Ecto neural progenitor cell (in vitro differentiated cells): ENCODE data around the gene ZSCAN5B.
"Not testable (repeated sequence)": the region's sequence is repeated elsewhere in the genome, so short reads cannot be mapped to it uniquely, and the experiment has no call there.

Experiments
- DNase-seq: peaks from one replicate; pipeline ENCODE4 v3.0.0-alpha.2; 2018; ENCODE audit warnings: low spot score

The ZSCAN5B gene, protein sequence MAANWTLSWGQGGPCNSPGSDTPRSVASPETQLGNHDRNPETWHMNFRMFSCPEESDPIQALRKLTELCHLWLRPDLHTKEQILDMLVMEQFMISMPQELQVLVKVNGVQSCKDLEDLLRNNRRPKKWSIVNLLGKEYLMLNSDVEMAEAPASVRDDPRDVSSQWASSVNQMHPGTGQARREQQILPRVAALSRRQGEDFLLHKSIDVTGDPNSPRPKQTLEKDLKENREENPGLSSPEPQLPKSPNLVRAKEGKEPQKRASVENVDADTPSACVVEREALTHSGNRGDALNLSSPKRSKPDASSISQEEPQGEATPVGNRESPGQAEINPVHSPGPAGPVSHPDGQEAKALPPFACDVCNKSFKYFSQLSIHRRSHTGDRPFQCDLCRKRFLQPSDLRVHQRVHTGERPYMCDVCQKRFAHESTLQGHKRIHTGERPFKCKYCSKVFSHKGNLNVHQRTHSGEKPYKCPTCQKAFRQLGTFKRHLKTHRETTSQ

DNA sequence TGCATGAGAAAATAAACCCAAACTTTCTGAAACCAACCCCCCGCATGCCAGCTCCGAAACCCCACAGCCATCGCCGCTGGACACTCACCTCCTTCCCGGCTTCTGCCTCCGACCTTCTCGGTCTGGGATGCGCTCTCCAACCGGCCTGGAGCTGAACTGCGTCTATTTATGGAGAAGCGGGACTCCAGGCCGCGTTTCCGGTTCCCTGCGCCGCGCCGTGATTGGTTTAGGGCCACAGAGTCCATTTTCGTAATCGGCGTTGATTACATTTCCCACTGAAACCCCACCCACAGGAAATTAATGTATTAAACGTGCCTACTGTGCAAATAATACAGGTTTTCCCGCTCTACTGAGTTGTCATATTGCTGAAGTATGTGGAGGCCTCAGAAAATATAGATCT, at the start of gene ZSCAN5B:
Gene ZSCAN5B (minus strand): TSS at position 138 of the 400 bp plus-strand sequence. CDS start 4,731 bp downstream, outside the sequence.
- DNase-seq: not testable (repeated sequence)

DNA sequence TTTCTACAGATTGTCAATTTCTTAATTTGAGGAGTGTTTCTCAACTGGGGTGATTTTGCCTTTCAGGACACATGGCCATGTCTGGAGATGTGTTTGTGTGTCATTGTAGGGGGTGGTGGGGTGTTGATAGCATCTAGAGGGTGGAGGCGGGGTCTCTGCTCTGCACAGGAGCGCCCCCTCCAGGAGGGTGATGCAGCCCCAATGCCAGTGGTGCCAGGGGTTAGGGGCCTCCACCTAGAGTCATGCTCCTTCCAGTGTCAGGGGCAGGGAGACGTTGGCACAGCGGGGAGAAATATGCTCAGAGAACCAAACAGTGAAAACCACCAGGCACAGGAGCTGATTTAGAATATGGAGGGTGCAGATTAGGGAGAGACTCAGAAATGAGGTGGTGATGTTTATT, 48.2 kb upstream of the ZSCAN5B start:
- DNase-seq: not testable (repeated sequence)

DNA sequence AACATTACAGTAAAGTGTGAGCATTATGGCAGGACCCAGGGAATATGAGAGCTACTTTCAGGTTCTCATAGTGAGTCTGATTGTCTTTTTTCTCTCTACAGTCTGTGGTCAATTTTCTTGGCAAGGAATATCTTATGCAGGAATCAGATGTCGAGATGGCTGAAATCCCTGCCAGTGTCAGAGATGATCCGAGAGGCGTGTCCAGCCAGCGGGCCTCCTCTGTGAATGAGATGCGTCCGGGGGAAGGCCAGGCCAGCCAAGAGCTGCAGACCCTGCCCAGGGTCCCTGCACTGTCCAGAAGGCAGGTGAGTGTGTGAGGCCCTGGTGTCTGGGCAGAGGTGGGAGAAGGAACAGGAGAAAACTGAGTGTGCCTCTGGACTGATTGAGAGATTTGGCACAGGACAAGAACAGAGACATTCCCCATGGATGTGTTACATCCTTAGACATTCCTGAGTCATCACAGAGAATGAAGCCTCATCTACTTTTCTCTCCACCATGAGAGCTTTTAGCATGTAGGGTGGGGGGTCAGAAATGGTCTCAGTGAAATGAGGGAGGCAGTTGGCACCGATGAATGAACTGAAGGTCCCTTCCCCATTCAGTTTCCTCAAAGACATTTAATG, 47.6 kb upstream of the ZSCAN5B start:
- DNase-seq: no peak

DNA sequence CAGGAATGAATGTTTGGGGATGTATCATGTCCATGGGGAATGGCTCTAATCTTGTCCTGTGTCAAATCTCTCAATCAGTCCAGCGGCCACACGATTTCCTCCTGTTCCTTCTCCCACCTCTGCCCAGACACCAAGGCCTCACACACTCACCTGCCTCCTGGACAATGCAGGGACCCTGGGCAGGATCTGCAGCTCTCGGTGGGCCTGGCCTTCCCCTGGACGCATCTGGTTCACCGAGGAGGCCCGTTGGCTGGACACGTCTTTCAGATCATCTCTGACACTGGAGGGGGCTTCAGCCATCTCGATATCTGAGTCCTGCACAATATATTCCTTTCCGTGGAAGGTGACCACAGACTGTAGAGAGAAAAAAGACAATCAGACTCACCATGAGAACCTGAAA, 25.9 kb upstream of the ZSCAN5B start:
- DNase-seq: no peak

DNA sequence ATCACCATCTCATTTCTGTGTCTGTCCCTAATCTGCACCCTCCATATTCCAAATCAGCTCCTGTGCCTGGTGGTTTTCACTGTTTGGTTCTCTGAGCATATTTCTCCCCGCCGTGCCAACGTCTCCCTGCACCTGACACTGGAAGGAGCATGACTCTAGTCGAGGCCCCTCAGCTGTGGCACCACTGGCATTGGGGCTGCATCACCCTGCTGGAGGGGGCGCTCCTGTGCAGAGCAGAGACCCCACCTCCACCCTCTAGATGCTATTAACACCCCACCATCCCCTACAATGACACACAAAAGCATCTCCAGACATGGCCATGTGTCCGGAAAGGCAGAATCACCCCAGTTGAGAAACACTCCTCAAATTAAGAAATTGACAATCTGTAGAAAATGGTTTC, 25.3 kb upstream of the ZSCAN5B start:
- no peak for DNase-seq

- DNase-seq: no peak
These were observed 24.3 kb upstream of the ZSCAN5B start for GRCh38 chr19:56221851-56222250.

DNA sequence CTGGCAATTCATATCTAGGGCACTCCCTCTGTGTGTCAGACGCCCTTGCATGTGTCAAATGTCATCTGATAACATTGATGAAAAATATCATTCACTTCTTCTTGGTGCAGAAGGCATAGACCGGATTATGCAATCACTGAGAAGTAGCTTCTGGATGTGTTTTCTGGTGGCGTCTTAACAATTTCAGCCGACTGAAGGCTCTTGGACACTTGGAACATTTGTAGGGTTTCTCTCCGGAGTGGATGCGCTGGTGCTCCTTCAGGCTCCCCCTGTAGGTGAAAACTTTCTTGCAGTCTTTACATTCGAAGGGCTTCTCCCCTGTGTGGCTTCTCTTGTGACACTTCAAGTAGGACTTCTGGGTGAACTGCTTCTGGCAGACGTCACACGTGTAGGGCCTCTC, 23.9 kb upstream of the ZSCAN5B start:
- DNase-seq: not testable (repeated sequence)

GRCh38 chr19:56218961-56219360, 21.4 kb upstream of the ZSCAN5B start:
- no peak for DNase-seq

- DNase-seq: peak; percentile 62
These were observed 19.7 kb upstream of the ZSCAN5B start for GRCh38 chr19:56217039-56217949.

DNA sequence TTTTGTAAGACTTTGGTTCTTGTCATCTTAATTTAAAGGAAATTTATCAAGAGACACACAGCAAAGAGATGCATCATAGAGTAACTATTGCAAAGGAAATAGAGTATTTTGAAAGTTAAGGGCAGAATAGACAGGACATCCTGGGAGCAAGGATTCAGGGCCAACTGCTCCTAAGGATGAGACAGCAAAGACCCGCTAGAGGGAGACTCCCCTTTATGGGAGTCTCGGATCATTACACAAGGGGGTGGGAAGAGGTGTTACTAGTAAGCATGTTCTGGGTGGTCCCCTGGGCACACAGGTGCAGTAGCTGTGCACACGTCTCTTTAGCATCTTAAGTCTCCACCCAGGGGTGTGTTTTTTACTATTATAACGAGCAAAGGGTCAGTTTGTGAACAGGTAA, 14.1 kb upstream of the ZSCAN5B start:
- no peak for DNase-seq

GRCh38 chr19:56210036-56210435, 12.5 kb upstream of the ZSCAN5B start:
- DNase-seq: not testable (repeated sequence)

DNA sequence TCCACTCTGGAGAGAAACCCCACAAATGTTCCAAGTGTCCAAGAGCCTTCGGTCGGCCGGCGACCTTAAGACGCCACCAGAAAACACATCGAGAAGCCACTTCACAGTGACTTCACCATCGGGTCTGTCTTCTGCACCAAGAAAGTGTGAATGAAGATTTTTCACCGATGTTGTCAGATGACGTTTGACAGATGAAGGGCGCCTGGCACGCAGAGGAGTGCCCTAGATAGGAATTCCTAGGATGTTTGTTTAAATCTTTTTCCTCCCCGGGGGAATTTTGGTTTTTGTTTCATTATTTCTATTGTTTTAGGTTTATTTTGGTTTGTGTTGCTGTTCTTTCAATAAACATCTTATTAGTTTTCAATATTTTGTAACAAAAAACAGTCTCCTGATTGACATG, 11.5 kb upstream of the ZSCAN5B start:
- DNase-seq: no peak

- DNase-seq: not testable (repeated sequence)
These were observed 10.0 kb upstream of the ZSCAN5B start for GRCh38 chr19:56207581-56207980.

GRCh38 chr19:56201973-56202372, 4.4 kb upstream of the ZSCAN5B start, which contains the start of gene ZSCAN5C:
ZSCAN5C (plus strand) TSS chr19:56202273; CDS start chr19:56205914, 3,641 bp downstream.
- DNase-seq: no peak

GRCh38 chr19:56199687-56200086, 2.1 kb upstream of the ZSCAN5B start:
- no peak for DNase-seq

GRCh38 chr19:56193981-56194640, 3.5 kb downstream of the ZSCAN5B start:
- DNase-seq: no peak

DNA sequence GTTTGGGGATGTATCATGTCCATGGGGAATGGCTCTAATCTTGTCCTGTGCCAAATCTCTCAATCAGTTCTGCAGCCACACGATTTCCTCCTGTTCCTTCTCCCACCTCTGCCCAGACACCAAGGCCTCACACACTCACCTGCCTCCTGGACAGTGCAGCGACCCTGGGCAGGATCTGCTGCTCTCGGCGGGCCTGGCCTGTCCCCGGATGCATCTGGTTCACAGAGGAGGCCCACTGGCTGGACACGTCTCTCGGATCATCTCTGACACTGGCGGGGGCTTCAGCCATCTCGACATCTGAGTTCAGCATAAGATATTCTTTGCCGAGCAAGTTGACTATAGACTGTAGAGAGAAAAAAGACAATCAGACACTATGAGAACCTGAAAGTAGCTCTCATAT, 5.9 kb downstream of the ZSCAN5B start:
- DNase-seq: no peak

GRCh38 chr19:56191115-56191514, 6.5 kb downstream of the ZSCAN5B start:
- DNase-seq: no peak

GRCh38 chr19:56189785-56190184, 7.8 kb downstream of the ZSCAN5B start:
- DNase-seq: no peak

DNA sequence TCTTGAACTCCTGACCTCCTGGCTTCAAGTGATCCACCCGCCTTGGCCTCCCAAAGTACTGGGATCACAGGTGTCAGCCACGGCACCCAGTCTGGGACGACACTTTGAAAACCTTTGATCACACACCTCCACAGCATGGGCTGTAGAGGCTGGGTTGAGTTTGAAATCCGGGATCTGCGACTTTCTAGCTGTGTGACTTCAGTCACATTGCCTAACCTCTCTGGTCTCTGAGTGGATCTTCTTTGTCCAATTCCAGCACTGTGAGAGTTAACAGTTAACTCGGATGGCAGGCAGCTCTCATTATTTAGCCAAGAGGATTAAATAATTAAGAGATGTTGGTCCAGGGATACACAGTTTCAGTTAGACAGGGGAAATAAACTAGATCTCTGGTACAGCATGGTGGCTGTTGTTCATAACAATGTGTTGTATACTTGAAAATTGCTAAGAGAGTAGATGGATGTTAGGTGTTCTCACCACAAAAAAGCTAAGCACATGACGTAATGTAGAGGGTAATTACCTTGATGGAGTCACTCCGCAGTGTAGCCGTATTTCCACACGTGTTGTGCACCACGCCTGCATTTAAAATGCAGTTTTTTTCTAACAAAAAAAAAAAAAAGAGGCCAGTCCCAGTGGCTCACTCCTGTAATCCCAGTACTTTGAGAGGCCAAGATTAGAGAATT, 19.9 kb downstream of the ZSCAN5B start:
- no peak for DNase-seq

- DNase-seq: no peak
These were observed 20.7 kb downstream of the ZSCAN5B start for GRCh38 chr19:56176881-56177280.
